Activated CD4-positive, alpha-beta T cell treated with anti-CD3 and anti-CD28 coated beads, Interleukin-2, Interleukin-6, amounts not matched to agents 100 ng/mL and 50 ng/mL, durations not matched to agents 16 hours and 8 hours (primary cell): ENCODE measurements around the gene AKAP8.
A peak's percentile ranks its signal among the peaks of the same experiment; 100 is the strongest.
"Not testable (repeated sequence)": the region's sequence is repeated elsewhere in the genome, so short reads cannot be mapped to it uniquely, and the experiment has no call there.

Experiments used
- DNase-seq: peaks from one replicate; pipeline ENCODE4 v3.0.0-alpha.2; 2020

AKAP8 gene

GRCh38 chr19:15372470-15372869 is 7.1 kb downstream of the AKAP8 start:
- no peak for DNase-seq

- no peak for DNase-seq
These were observed 7.7 kb downstream of the AKAP8 start for GRCh38 chr19:15371786-15372380.

GRCh38 chr19:15371119-15371518 is 8.5 kb downstream of the AKAP8 start:
- DNase-seq: no peak

- DNase-seq: no peak
These were observed 10.0 kb downstream of the AKAP8 start for GRCh38 chr19:15369594-15369891.

GRCh38 chr19:15368798-15369593 is 10.6 kb downstream of the AKAP8 start:
- no peak for DNase-seq

GRCh38 chr19:15368051-15368632 is 11.4 kb downstream of the AKAP8 start:
- DNase-seq: no peak

GRCh38 chr19:15367439-15367838 is 12.1 kb downstream of the AKAP8 start:
- no peak for DNase-seq

- DNase-seq: no peak
These were observed 14.3 kb downstream of the AKAP8 start for GRCh38 chr19:15365264-15365663.

- not testable (repeated sequence) for DNase-seq
These were observed 15.8 kb downstream of the AKAP8 start for GRCh38 chr19:15363791-15364190.

GRCh38 chr19:15363048-15363447 is 16.5 kb downstream of the AKAP8 start:
- not testable (repeated sequence) for DNase-seq

GRCh38 chr19:15360015-15360414 is 19.6 kb downstream of the AKAP8 start:
- DNase-seq: peak; percentile 39

- no peak for DNase-seq
These were observed 20.7 kb downstream of the AKAP8 start for GRCh38 chr19:15358918-15359317.

- DNase-seq: no peak
These were observed 21.7 kb downstream of the AKAP8 start for GRCh38 chr19:15357906-15358305.

- no peak for DNase-seq
These were observed 24.9 kb downstream of the AKAP8 start for GRCh38 chr19:15354566-15355296.

- no peak for DNase-seq
These were observed 25.7 kb downstream of the AKAP8 start for GRCh38 chr19:15353908-15354307.

- not testable (repeated sequence) for DNase-seq
These were observed 27.1 kb downstream of the AKAP8 start for GRCh38 chr19:15352535-15352934.

- DNase-seq: not testable (repeated sequence)
These were observed 38.3 kb downstream of the AKAP8 start for GRCh38 chr19:15341328-15341727.

GRCh38 chr19:15340086-15340485 is 39.5 kb downstream of the AKAP8 start:
- DNase-seq: no peak

- no peak for DNase-seq
These were observed 42.4 kb downstream of the AKAP8 start for GRCh38 chr19:15337202-15337601.

- not testable (repeated sequence) for DNase-seq
These were observed 43.6 kb downstream of the AKAP8 start for GRCh38 chr19:15335992-15336391.

GRCh38 chr19:15332311-15332996 is 47.1 kb downstream of the AKAP8 start, which contains the start of gene BRD4:
Gene BRD4, minus strand, starts transcription at chr19:15332539. Its CDS starts 59,440 bp downstream, at chr19:15273099.
- DNase-seq: peak; percentile 84

GRCh38 chr19:15331419-15332310 is 47.9 kb downstream of the AKAP8 start:
- peak; percentile 68 for DNase-seq
